HepG2 (cell line): ENCODE results near the gene HDGF. TPM values are rescaled to one million over a fixed set of nuclear protein-coding genes. Genes with fewer than 3 reads are reported as not detected.

Experiments used
- ATAC-seq: fragments of 200-7000 bp; cut with Tn5 transposase; 3 replicates; pipeline ENCODE4 v1.9.1; 2020; ENCODE audit warnings: mild to moderate bottlenecking, moderate library complexity
- BruUV-seq: library from RNA; stranded (reverse); fragments of 400-500 nt; replicated peaks from 2 replicates; lab custom pipeline; 2021; lab: Mats Ljungman, UMichigan
- CTCF ChIA-PET: fragments of 300-600 bp; formaldehyde crosslinking; extraction: SDS; loops from one replicate; lab custom pipeline; 2021; ENCODE audit warnings: low total read pairs, inconsistent platforms, low intra/inter-chr PET ratio; lab: Yijun Ruan, JAX
- POLR2A ChIA-PET: fragments of 350-600 bp; sonication (Branson Sonifier 250); formaldehyde crosslinking; loops from one replicate; lab custom pipeline; 2020; ENCODE audit warnings: antibody characterized with exemption, inconsistent platforms; lab: Yijun Ruan, JAX
- DNase-seq: peaks from one replicate; pipeline ENCODE4 v3.0.0-alpha.2; 2015; ENCODE audit warnings: low spot score
- FAIRE-seq: peaks from 3 replicates; lab custom pipeline; 2011; peaks lifted over from hg19 to GRCh38; lab: Jason Lieb, UNC
- H2AFZ ChIP-seq: one replicate; pipeline ENCODE4 v1.6.1; 2011; ENCODE audit warnings: low read length, inconsistent platforms
- H3K27ac ChIP-seq: fragments of 300-600 bp; 3 replicates; pipeline ENCODE4 v1.8.0; 2011; ENCODE audit warnings: mixed run types, mild to moderate bottlenecking, mixed read lengths, low read length, inconsistent platforms; ENCODE audit not compliant: insufficient read depth; ENCODE audit errors: extremely low read length
- H3K27me3 ChIP-seq, 2 experiments: fragments of 200-600 bp in 1 of 2; 2 replicates in 1 of 2; 3 replicates in 1 of 2; pipeline versions ENCODE4 v1.6.0 to v1.8.0; 2011; ENCODE audit warnings: low read length in 2 of 2, mild to moderate bottlenecking in 2 of 2, moderate library complexity in 2 of 2, inconsistent platforms in 1 of 2; ENCODE audit not compliant: insufficient read depth in 2 of 2, control insufficient read depth in 1 of 2
- H3K36me3 ChIP-seq, 2 experiments: fragments of 200-600 bp in 1 of 2; replicated peaks in 1 of 2; 2 replicates in 1 of 2; 3 replicates in 1 of 2; pipeline versions ENCODE4 v1.5.1 to v1.8.0; 2011; ENCODE audit warnings: low read length in 2 of 2, inconsistent platforms in 1 of 2; ENCODE audit not compliant: insufficient read depth in 2 of 2, control insufficient read depth in 1 of 2
- H3K4me1 ChIP-seq: 2 replicates; pipeline ENCODE4 v1.5.1; 2012; ENCODE audit warnings: low read length, inconsistent platforms; ENCODE audit not compliant: insufficient read depth
- H3K4me2 ChIP-seq: 2 replicates; pipeline ENCODE4 v1.6.0; 2011; ENCODE audit warnings: low read depth, low read length, inconsistent platforms
- H3K4me3 ChIP-seq, 3 experiments: fragments of 200-600 bp in 1 of 3; sonication (generic), shearing (Covaris generic) in 1 of 3; replicated peaks in 1 of 3; 2 replicates each; pipeline ENCODE4 v1.5.1; 2011 to 2016; ENCODE audit warnings: low read length in 3 of 3, inconsistent platforms in 2 of 3, low read depth in 2 of 3, mild to moderate bottlenecking in 2 of 3, control low read depth in 1 of 3, mixed read lengths in 1 of 3; ENCODE audit not compliant: insufficient read depth in 1 of 3
- H3K79me2 ChIP-seq: one replicate; pipeline ENCODE4 v1.6.1; 2011; ENCODE audit warnings: low read length, inconsistent platforms; ENCODE audit not compliant: insufficient read depth
- H3K9ac ChIP-seq: 2 replicates; pipeline ENCODE4 v1.6.0; 2011; ENCODE audit warnings: mild to moderate bottlenecking, low read depth, low read length, inconsistent platforms; ENCODE audit not compliant: insufficient read depth
- H3K9me3 ChIP-seq: 2 replicates; pipeline ENCODE4 v1.5.1; 2012; ENCODE audit warnings: mild to moderate bottlenecking, low read length
- H4K20me1 ChIP-seq: 2 replicates; pipeline ENCODE4 v1.6.0; 2011; ENCODE audit warnings: inconsistent platforms, mild to moderate bottlenecking, low read length, moderate library complexity; ENCODE audit not compliant: insufficient read depth
- ARID5B ChIP-seq: IDR thresholded peaks from 2 replicates; pipeline ENCODE4 v1.4.0; 2020; ENCODE audit warnings: mild to moderate bottlenecking, missing genetic modification reagents
- CREM ChIP-seq, 2 experiments: sonication (generic) in 1 of 2; formaldehyde crosslinking in 1 of 2; IDR thresholded peaks; 2 replicates each; pipeline versions ENCODE4 v1.4.0 to v1.6.1; 2016 to 2020; ENCODE audit warnings: antibody characterized with exemption in 1 of 2, mild to moderate bottlenecking in 1 of 2, missing genetic modification reagents in 1 of 2
- GTF3A ChIP-seq: sonication (generic); formaldehyde crosslinking; conservative IDR thresholded peaks from 2 replicates; pipeline ENCODE4 v1.4.0; 2020; ENCODE audit warnings: mild to moderate bottlenecking, missing genetic modification reagents
- JUN ChIP-seq: sonication (generic); formaldehyde crosslinking; IDR thresholded peaks from 2 replicates; pipeline ENCODE4 v1.4.0; 2020; ENCODE audit warnings: mild to moderate bottlenecking, missing genetic modification reagents
- MBNL3 ChIP-seq: fragments of 250-450 bp; sonication (Bioruptor Pico); conservative IDR thresholded peaks from 2 replicates; pipeline ENCODE4 v1.8.0; 2022; ENCODE audit warnings: mild to moderate bottlenecking, inconsistent platforms
- PHF8 ChIP-seq: sonication (generic); formaldehyde crosslinking; IDR thresholded peaks from 2 replicates; pipeline ENCODE4 v1.5.0; 2020; ENCODE audit warnings: missing genetic modification reagents
- POLR2AphosphoS5 ChIP-seq: IDR thresholded peaks from 2 replicates; pipeline ENCODE4 v1.6.1; 2012; ENCODE audit warnings: low read depth, low read length
- POLR2G ChIP-seq: fragments of 200-400 bp; formaldehyde crosslinking; IDR thresholded peaks from 2 replicates; pipeline ENCODE4 v1.6.1; 2018; ENCODE audit warnings: mild to moderate bottlenecking, low read depth, low read length, moderate library complexity
- RXRA ChIP-seq: sonication (generic); formaldehyde crosslinking; IDR thresholded peaks from 2 replicates; pipeline ENCODE4 v1.5.1; 2020; ENCODE audit warnings: missing genetic modification reagents
- SIX1 ChIP-seq: sonication (generic); formaldehyde crosslinking; IDR thresholded peaks from 2 replicates; pipeline ENCODE4 v1.4.0; 2020; ENCODE audit warnings: missing genetic modification reagents, borderline replicate concordance
- SKI ChIP-seq: fragments of 450-650 bp; IDR thresholded peaks from one replicate; pipeline ENCODE4 v1.6.1; 2018; ENCODE audit warnings: mild to moderate bottlenecking; ENCODE audit not compliant: partially characterized antibody
- THAP9 ChIP-seq: sonication (generic); formaldehyde crosslinking; IDR thresholded peaks from 2 replicates; pipeline ENCODE4; 2020; ENCODE audit warnings: missing genetic modification reagents, mild to moderate bottlenecking, borderline replicate concordance
- THYN1 ChIP-seq: sonication (generic); formaldehyde crosslinking; IDR thresholded peaks from 2 replicates; pipeline ENCODE4 v1.8.1; 2023; ENCODE audit warnings: low read depth, mild to moderate bottlenecking, moderate library complexity, missing genetic modification reagents, borderline replicate concordance
- ZMYM2 ChIP-seq: sonication (generic); formaldehyde crosslinking; IDR thresholded peaks from 2 replicates; pipeline ENCODE4 v1.8.0; 2022; ENCODE audit warnings: mild to moderate bottlenecking, missing genetic modification reagents
- ZNF205 ChIP-seq: IDR thresholded peaks from 2 replicates; pipeline ENCODE4 v1.6.1; 2018; ENCODE audit warnings: missing biosample characterization, missing genetic modification reagents
- ZNF276 ChIP-seq: sonication (generic); formaldehyde crosslinking; IDR thresholded peaks from 2 replicates; pipeline ENCODE4 v1.4.0; 2020; ENCODE audit warnings: mild to moderate bottlenecking, low read depth, missing genetic modification reagents
- ZNF7 ChIP-seq: IDR thresholded peaks from 2 replicates; pipeline ENCODE4 v1.6.1; 2016; ENCODE audit warnings: missing biosample characterization, missing genetic modification reagents
- WGBS: methylation state at CpG from one replicate; pipeline ENCODE4 v1.1.6; 2017; ENCODE audit warnings: low lambda C conversion rate; 5-methylcytosine and 5-hydroxymethylcytosine counted together
- in situ Hi-C: cut with HindIII; loops from 2 replicates; pipeline ENCODE4 v1.10.0; 2017; ENCODE audit warnings: low pct_unique_long_range_greater_than_20kb; ENCODE audit not compliant: extremely low pct_ligation_motif_present
- intact Hi-C: fragments of 100-400 bp; cut with micrococcal nuclease; formaldehyde crosslinking; loops from one replicate; pipeline ENCODE4 v1.10.0; 2022; ENCODE audit not compliant: unreplicated experiment
- polyA plus RNA-seq, 8 experiments: library from polyadenylated mRNA; depleted of rRNA in 3 of 8; stranded (reverse) in 7 of 8; unstranded in 1 of 8; fragments of >200 nt; fragmentation: Illumina TruSeq in 4 of 8; extraction: Trizol in 4 of 8; gene quantifications; 2 replicates each; pipeline versions ENCODE4 v1.2.1 to v1.2.3, GENCODE V29; 2011 to 2016; ENCODE audit warnings: low read depth in 4 of 8, missing spikeins in 1 of 8, mixed read lengths in 1 of 8; ENCODE audit not compliant: insufficient read depth in 1 of 8
- total RNA-seq, 5 experiments: library from RNA; depleted of rRNA; stranded (reverse); fragments of >200 nt; fragmentation: Illumina TruSeq; extraction: Trizol; gene quantifications; 2 replicates each; pipeline ENCODE4 v1.2.3, GENCODE V29; 2016; ENCODE audit warnings: low read depth in 1 of 5

The HDGF gene
- total and polyA plus RNA-seq, 2 of the 13 experiments (the other 11 are each of a cell fraction or from before 2014, with no cell fraction given), result 156 to 196 TPM

- no peak for ATAC-seq
- CTCF ChIA-PET, result interaction anchor here (3.0 kb wide), 1 partner anchor 15 kb away, joined by 30 read pairs; no protein-coding TSS in a partner anchor
- H3K36me3 ChIP-seq, result no peaks in the 10 kb centered on the region
- H3K9ac ChIP-seq, result no peak overlapping the region
- no peak for TF ChIP-seq ZNF276 (CRISPR knock-in tag)
- TF ChIP-seq ZMYM2 (CRISPR knock-in tag), result no peak
- TF ChIP-seq THAP9 (CRISPR knock-in tag), result no peak
- no peak for TF ChIP-seq SIX1 (CRISPR knock-in tag)
- no peak for TF ChIP-seq MBNL3 (CRISPR knock-in tag)
- TF ChIP-seq PHF8, result no peak
- TF ChIP-seq ZNF7 (CRISPR knock-in tag), result no peak
- TF ChIP-seq CREM (IDR thresholded peaks at IDR 0.05), result no peak
- no peak for TF ChIP-seq CREM (CRISPR knock-in tag; IDR thresholded peaks at IDR 0.05)
- no peak for TF ChIP-seq POLR2AphosphoS5
- TF ChIP-seq GTF3A (CRISPR knock-in tag), result no peak
- no peak for TF ChIP-seq SKI
- no peak for TF ChIP-seq ZNF205 (CRISPR knock-in tag)
- no peak for TF ChIP-seq POLR2G
- no peak for TF ChIP-seq THYN1 (CRISPR knock-in tag)
- no peak for TF ChIP-seq ARID5B (CRISPR knock-in tag)
- TF ChIP-seq JUN, result no peak
- TF ChIP-seq RXRA (CRISPR knock-in tag), result no peak
- no peak overlapping the region for H2AFZ ChIP-seq
- H3K4me2 ChIP-seq, result no peak overlapping the region
- no peak overlapping the region for H3K27ac ChIP-seq
- H3K4me3 ChIP-seq, result peak overlapping the region in 1 of 3 experiments; percentile 66; a peak in 1 of 6 replicates
- no TSS peak for BruUV-seq
- DNase-seq, result no peak
- POLR2A ChIA-PET, result interaction anchor here (1.4 kb wide), 1 partner anchor 24 kb away, joined by 3 read pairs; the partner anchor contains the start of genes ISG20L2 and METTL25B
- H3K79me2 ChIP-seq, result no peaks in the 10 kb centered on the region
- in situ Hi-C loops, result no loop called here
- peaks cover 25% of the 10 kb centered on the region for H3K4me1 ChIP-seq
- no peaks in the 10 kb centered on the region for H3K9me3 ChIP-seq
- no peaks in the 10 kb centered on the region for H4K20me1 ChIP-seq
- intact Hi-C loops, result no loop called here
- WGBS, result 35% methylated on average over 10 of the region's 10 CpGs
- H3K27me3 ChIP-seq, result peaks cover 8 to 70% of the 10 kb centered on the region in 2 experiments
- no peak for FAIRE-seq
Observed at GRCh38 chr1:156704166-156704711, 47.2 kb downstream of the HDGF start.
